GM10248 (cell line): ENCODE data around the gene WASF2.

Experiments
- CTCF ChIA-PET: fragments of 300-600 bp; sonication (Branson Sonifier 250); formaldehyde crosslinking; extraction: SDS; loops from one replicate; lab custom pipeline; 2021; ENCODE audit warnings: antibody characterized with exemption; lab: Yijun Ruan, JAX
- POLR2A ChIA-PET: fragments of 350-650 bp; sonication (Branson Sonifier 250); formaldehyde crosslinking; extraction: SDS; loops from one replicate; lab custom pipeline; 2020; ENCODE audit warnings: antibody characterized with exemption; lab: Yijun Ruan, JAX
- DNase-seq: peaks from one replicate; pipeline ENCODE4 v3.0.0; 2012; ENCODE audit errors: extremely low spot score
- CTCF ChIP-seq: IDR thresholded peaks from 2 replicates; pipeline ENCODE4 v1.5.1; 2012; ENCODE audit warnings: mild to moderate bottlenecking, low read depth; ENCODE audit errors: extremely low read depth, missing control alignments, control extremely low read depth

The WASF2 gene

GRCh38 chr1:27487966-27488884 is 1.7 kb downstream of the WASF2 start:
- no peak for TF ChIP-seq CTCF
- ChIA-PET CTCF (interaction anchor here (0.7 to 2.9 kb wide), 6 partner anchors 14 to 181 kb away, joined by 3 to 10 read pairs (median 6); no protein-coding TSS in a partner anchor), POLR2A (interaction anchor here (0.6 kb wide), 1 partner anchor 14 kb away, joined by 3 read pairs; no protein-coding TSS in a partner anchor)
- DNase-seq: no peak

GRCh38 chr1:27485363-27485762 is 4.6 kb downstream of the WASF2 start:
- ChIA-PET POLR2A (no interaction called here), CTCF (no interaction called here)
- TF ChIP-seq CTCF: no peak
- DNase-seq: no peak

GRCh38 chr1:27483659-27484058 is 6.3 kb downstream of the WASF2 start:
- ChIA-PET POLR2A (interaction anchor here (1.1 kb wide), 1 partner anchor 20 kb away, joined by 3 read pairs; no protein-coding TSS in a partner anchor), CTCF (interaction anchor here (0.9 to 1.5 kb wide), 4 partner anchors 19 to 187 kb away, joined by 3 to 4 read pairs (median 3); no protein-coding TSS in a partner anchor)
- no peak for TF ChIP-seq CTCF
- no peak for DNase-seq

GRCh38 chr1:27481994-27482620 is 7.9 kb downstream of the WASF2 start:
- ChIA-PET POLR2A (no interaction called here), CTCF (interaction anchor here (0.8 to 2.6 kb wide), 11 partner anchors 9 to 126 kb away, joined by 3 to 18 read pairs (median 3); partner anchors contain the start of gene WASF2)
- no peak for DNase-seq
- TF ChIP-seq CTCF: no peak

- ChIA-PET POLR2A (interaction anchor here (0.6 kb wide), 2 partner anchors 45 to 683 kb away, joined by 4 to 5 read pairs; no protein-coding TSS in a partner anchor), CTCF (no interaction called here)
- no peak for DNase-seq
- TF ChIP-seq CTCF: no peak
These were observed 11.9 kb downstream of the WASF2 start for GRCh38 chr1:27478098-27478497.

GRCh38 chr1:27476237-27476636 is 13.7 kb downstream of the WASF2 start:
- ChIA-PET POLR2A (no interaction called here), CTCF (interaction anchor here (0.9 to 1.6 kb wide), 5 partner anchors 12 to 80 kb away, joined by 3 to 5 read pairs (median 4); no protein-coding TSS in a partner anchor)
- TF ChIP-seq CTCF: no peak
- no peak for DNase-seq
